Diencephalon (tissue), 1 donor: ENCODE data around the gene KRTAP9-4. TPM values are rescaled to one million over a fixed set of nuclear protein-coding genes. Genes with fewer than 3 reads are reported as not detected.

Experiments used
- small RNA-seq: library from RNA; depleted of rRNA; stranded (forward); fragments of <200 nt; gene quantifications from one replicate; pipeline ENCODE3, GENCODE V24; 2014
- total RNA-seq: library from RNA; depleted of rRNA; stranded (reverse); fragments of >200 nt; gene quantifications from one replicate; pipeline ENCODE4 v1.2.3, GENCODE V29; 2014

Gene KRTAP9-4
- total RNA-seq: not detected

GRCh38 chr17:41249637-41250240 is at the start of gene KRTAP9-4:
Gene KRTAP9-4, plus strand, starts transcription at chr17:41249687. Its CDS starts 34 bp downstream, at chr17:41249721.

GRCh38 chr17:41226598-41227095 is 22.8 kb upstream of the KRTAP9-4 start, which contains the start of gene KRTAP9-2:
Gene KRTAP9-2, plus strand, starts transcription at chr17:41226648. Its CDS starts 7 bp downstream, at chr17:41226655.

GRCh38 chr17:41232399-41233105 is 16.9 kb upstream of the KRTAP9-4 start, which contains the start of gene KRTAP9-3:
Gene KRTAP9-3, plus strand, starts transcription at chr17:41232449. Its CDS starts 53 bp downstream, at chr17:41232502.

GRCh38 chr17:41237949-41238437 is 11.5 kb upstream of the KRTAP9-4 start, which contains the start of gene KRTAP9-8:
Gene KRTAP9-8, plus strand, starts transcription at chr17:41237999. Its CDS starts 53 bp downstream, at chr17:41238052.

GRCh38 chr17:41255381-41256290 is 6.1 kb downstream of the KRTAP9-4 start, which contains the start of gene KRTAP9-9:
Gene KRTAP9-9, plus strand, starts transcription at chr17:41255384.

GRCh38 chr17:41265078-41265477 is 15.6 kb downstream of the KRTAP9-4 start, which contains the start of gene KRTAP9-6:
Gene KRTAP9-6, plus strand, starts transcription at chr17:41265378. Its CDS starts 0 bp downstream, at chr17:41265378.

GRCh38 chr17:41275648-41276190 is 26.2 kb downstream of the KRTAP9-4 start, which contains the start of gene KRTAP9-7:
Gene KRTAP9-7, plus strand, starts transcription at chr17:41275698. Its CDS starts 0 bp downstream, at chr17:41275698.

Small RNA genes within 50 kb of the gene (small RNA-seq; reads per million reads assigned to genes)
- not detected for gene KRTAP9-10P

Other genes with a start within 250 kb of the KRTAP9-4 start
- not detected for gene KRTAP3-2, start 249.8 kb upstream of the KRTAP9-4 start, total RNA-seq
- not detected for gene KRTAP3-1, start 240.6 kb upstream of the KRTAP9-4 start, total RNA-seq
- gene KRTAP1-5, start 222.5 kb upstream of the KRTAP9-4 start, total RNA-seq: not detected
- gene KRTAP1-4, start 219.5 kb upstream of the KRTAP9-4 start, total RNA-seq: not detected
- not detected for gene KRTAP1-3, start 214.8 kb upstream of the KRTAP9-4 start, total RNA-seq
- gene KRTAP1-1, start 208.2 kb upstream of the KRTAP9-4 start, total RNA-seq: not detected
- gene KRTAP2-1, start 202.4 kb upstream of the KRTAP9-4 start, total RNA-seq: not detected
- not detected for gene KRTAP2-2, start 194.5 kb upstream of the KRTAP9-4 start, total RNA-seq
- gene KRTAP2-3, start 189.6 kb upstream of the KRTAP9-4 start, total RNA-seq: not detected
- gene KRTAP2-4, start 183.8 kb upstream of the KRTAP9-4 start, total RNA-seq: not detected
- gene KRTAP4-7, start 165.5 kb upstream of the KRTAP9-4 start, total RNA-seq: not detected
- not detected for gene KRTAP4-8, start 151.5 kb upstream of the KRTAP9-4 start, total RNA-seq
- not detected for gene KRTAP4-16, start 147.5 kb upstream of the KRTAP9-4 start, total RNA-seq
- not detected for gene KRTAP4-9, start 144.3 kb upstream of the KRTAP9-4 start, total RNA-seq
- gene KRTAP4-11, start 131.3 kb upstream of the KRTAP9-4 start, total RNA-seq: not detected
- gene KRTAP4-12, start 125.5 kb upstream of the KRTAP9-4 start, total RNA-seq: not detected
- gene KRTAP4-6, start 109.1 kb upstream of the KRTAP9-4 start, total RNA-seq: not detected
- not detected for gene KRTAP4-5, start 99.9 kb upstream of the KRTAP9-4 start, total RNA-seq
- gene KRTAP4-4, start 88.9 kb upstream of the KRTAP9-4 start, total RNA-seq: not detected
- gene KRTAP4-3, start 81.5 kb upstream of the KRTAP9-4 start, total RNA-seq: not detected
- not detected for gene KRTAP4-2, start 71.5 kb upstream of the KRTAP9-4 start, total RNA-seq
- gene KRTAP4-1, start 64.8 kb upstream of the KRTAP9-4 start, total RNA-seq: not detected
- not detected for gene KRTAP9-1, start 59.8 kb upstream of the KRTAP9-4 start, total RNA-seq
- gene KRTAP9-2, start 23.0 kb upstream of the KRTAP9-4 start, total RNA-seq: not detected
- gene KRTAP9-3, start 17.2 kb upstream of the KRTAP9-4 start, total RNA-seq: not detected
- not detected for gene KRTAP9-8, start 11.7 kb upstream of the KRTAP9-4 start, total RNA-seq
- not detected for gene KRTAP9-9, start 5.7 kb downstream of the KRTAP9-4 start, total RNA-seq
- gene KRTAP9-6, start 15.7 kb downstream of the KRTAP9-4 start, total RNA-seq: not detected
- gene KRTAP9-7, start 26.0 kb downstream of the KRTAP9-4 start, total RNA-seq: not detected
- not detected for gene KRTAP29-1, start 53.2 kb downstream of the KRTAP9-4 start, total RNA-seq
- gene KRTAP16-1, start 59.6 kb downstream of the KRTAP9-4 start, total RNA-seq: not detected
- gene KRTAP17-1, start 66.0 kb downstream of the KRTAP9-4 start, total RNA-seq: not detected
- gene KRT33A, start 101.1 kb downstream of the KRTAP9-4 start, total RNA-seq: not detected
- gene KRT33B, start 120.1 kb downstream of the KRTAP9-4 start, total RNA-seq: not detected
- gene KRT34, start 132.6 kb downstream of the KRTAP9-4 start, total RNA-seq: not detected
- 0.23 TPM for gene KRT31, start 147.9 kb downstream of the KRTAP9-4 start, total RNA-seq
- not detected for gene KRT37, start 174.9 kb downstream of the KRTAP9-4 start, total RNA-seq
- gene KRT38, start 191.3 kb downstream of the KRTAP9-4 start, total RNA-seq: not detected
- not detected for gene KRT32, start 217.7 kb downstream of the KRTAP9-4 start, total RNA-seq
- gene KRT35, start 231.5 kb downstream of the KRTAP9-4 start, total RNA-seq: not detected
- gene KRT36, start 240.2 kb downstream of the KRTAP9-4 start, total RNA-seq: not detected